Omental fat pad (tissue), 4 donors: Measurements from ENCODE around the gene FAM222B. TPM values are rescaled to one million over a fixed set of nuclear protein-coding genes. Genes with fewer than 3 reads are reported as not detected.

ENCODE experiments used
- ATAC-seq: fragments of 150-250 bp; one replicate; pipeline ENCODE4 v1.9.1; 2016; ENCODE audit warnings: mild to moderate bottlenecking, moderate library complexity; ENCODE audit not compliant: low FRiP score
- DNase-seq: peaks from one replicate; pipeline ENCODE4 v3.0.0-alpha.2; 2019; ENCODE audit warnings: low spot score
- total RNA-seq, 4 donors: library from RNA; depleted of rRNA; stranded (reverse); fragments of >200 nt; gene quantifications; one replicate each; pipeline ENCODE4 v1.1.0, GENCODE V29; 2016
- TF ChIP-seq, protein P1 (sequence below), 3 donors: fragments of 450-650 bp; IDR thresholded peaks; one replicate each; pipeline ENCODE4 v1.5.1; 2016 to 2017; ENCODE audit warnings: antibody characterized with exemption in 3 of 3, mild to moderate bottlenecking in 3 of 3, moderate library complexity in 2 of 3

FAM222B gene
- total RNA-seq, 4 donors from 2014 or later = 12.2 to 19.0 (median 14.0) TPM

DNA sequence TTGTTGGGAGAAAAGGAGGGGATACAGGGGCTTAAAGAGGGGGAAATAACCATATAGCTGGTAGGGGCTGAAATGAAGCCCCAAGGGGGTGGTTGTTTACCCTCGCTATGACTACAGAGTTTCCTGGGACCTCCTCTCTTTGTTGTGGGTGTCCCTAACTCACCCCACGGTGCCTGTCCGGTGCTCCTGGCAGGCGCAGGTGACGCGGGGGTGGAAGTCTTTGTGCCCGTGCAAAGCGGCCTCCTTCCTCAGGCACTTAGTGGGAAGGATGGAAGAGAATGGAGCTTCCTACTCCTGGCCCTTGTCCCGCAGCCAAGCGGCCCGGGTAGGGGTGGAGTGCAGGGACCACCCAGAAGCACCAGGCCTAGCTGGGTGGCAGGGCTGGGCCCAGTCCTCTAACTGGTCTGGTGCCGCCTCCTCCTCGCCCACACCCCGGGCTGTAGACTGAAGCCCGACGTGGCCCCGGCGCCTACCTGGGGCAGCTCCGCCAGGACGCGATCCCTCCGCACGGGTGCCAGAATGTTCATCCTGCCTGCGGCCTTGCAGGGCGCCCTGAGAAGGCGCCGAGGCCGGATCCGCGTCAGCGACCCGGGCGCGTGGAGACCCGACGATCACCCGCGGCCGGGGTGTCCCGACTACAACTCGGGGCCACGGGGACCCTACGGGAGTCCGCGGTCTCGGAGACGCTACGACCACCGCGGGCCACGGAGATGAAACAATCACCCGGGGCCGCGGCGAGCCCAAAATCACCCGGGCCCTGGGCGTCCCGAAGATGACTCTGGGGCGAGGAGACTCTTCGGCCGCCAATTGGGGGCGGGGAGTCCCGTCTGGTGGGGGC is 125.6 kb downstream of the FAM222B start:
- no peak for ATAC-seq
- TF ChIP-seq, protein P1, sequence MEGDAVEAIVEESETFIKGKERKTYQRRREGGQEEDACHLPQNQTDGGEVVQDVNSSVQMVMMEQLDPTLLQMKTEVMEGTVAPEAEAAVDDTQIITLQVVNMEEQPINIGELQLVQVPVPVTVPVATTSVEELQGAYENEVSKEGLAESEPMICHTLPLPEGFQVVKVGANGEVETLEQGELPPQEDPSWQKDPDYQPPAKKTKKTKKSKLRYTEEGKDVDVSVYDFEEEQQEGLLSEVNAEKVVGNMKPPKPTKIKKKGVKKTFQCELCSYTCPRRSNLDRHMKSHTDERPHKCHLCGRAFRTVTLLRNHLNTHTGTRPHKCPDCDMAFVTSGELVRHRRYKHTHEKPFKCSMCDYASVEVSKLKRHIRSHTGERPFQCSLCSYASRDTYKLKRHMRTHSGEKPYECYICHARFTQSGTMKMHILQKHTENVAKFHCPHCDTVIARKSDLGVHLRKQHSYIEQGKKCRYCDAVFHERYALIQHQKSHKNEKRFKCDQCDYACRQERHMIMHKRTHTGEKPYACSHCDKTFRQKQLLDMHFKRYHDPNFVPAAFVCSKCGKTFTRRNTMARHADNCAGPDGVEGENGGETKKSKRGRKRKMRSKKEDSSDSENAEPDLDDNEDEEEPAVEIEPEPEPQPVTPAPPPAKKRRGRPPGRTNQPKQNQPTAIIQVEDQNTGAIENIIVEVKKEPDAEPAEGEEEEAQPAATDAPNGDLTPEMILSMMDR (IDR thresholded peaks at IDR 0.05) = no peak
- DNase-seq = no peak

DNA sequence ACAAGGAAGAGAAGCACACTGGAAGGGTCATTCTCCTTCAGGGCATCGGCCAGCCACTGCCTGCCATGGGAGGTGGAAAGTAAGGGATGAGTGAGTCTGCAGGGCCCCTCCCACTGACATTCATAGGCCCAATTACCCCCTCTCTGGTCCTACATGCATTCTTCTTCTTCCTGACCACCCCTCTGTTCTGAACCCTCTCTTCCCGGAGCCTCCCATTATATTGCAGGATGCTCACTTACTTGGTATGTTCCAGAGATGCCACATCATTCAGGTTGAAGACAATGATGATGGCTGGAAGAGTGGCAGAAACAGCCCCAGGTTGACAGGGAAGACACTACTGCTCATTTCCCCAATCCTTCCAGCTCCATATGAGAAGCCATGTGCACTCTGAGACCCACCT is 127.4 kb downstream of the FAM222B start:
- no peak for DNase-seq
- no peak for ATAC-seq
- TF ChIP-seq, protein P1 (IDR thresholded peaks at IDR 0.05) = no peak

DNA sequence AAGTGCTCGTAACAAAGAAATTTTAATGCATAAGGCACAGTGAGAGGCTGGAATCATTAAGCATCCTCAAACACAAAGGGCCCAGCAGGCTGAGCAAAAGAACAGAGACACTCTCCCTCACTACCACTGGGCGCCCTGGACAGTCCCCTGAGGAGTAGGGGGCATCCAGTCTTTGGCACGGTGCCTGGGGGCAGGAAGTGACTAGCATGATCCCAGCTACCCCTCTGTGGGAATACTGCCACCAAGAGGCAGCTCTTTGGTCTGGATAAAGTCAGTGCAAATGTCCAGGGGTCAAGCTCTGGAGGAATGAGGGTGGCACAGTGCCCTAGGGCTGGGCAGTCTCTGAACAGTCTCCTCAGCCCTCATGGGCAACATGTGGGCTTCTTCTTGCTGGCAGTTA is 128.3 kb downstream of the FAM222B start:
- DNase-seq = no peak
- no peak for ATAC-seq
- TF ChIP-seq, protein P1 (IDR thresholded peaks at IDR 0.05) = no peak

DNA sequence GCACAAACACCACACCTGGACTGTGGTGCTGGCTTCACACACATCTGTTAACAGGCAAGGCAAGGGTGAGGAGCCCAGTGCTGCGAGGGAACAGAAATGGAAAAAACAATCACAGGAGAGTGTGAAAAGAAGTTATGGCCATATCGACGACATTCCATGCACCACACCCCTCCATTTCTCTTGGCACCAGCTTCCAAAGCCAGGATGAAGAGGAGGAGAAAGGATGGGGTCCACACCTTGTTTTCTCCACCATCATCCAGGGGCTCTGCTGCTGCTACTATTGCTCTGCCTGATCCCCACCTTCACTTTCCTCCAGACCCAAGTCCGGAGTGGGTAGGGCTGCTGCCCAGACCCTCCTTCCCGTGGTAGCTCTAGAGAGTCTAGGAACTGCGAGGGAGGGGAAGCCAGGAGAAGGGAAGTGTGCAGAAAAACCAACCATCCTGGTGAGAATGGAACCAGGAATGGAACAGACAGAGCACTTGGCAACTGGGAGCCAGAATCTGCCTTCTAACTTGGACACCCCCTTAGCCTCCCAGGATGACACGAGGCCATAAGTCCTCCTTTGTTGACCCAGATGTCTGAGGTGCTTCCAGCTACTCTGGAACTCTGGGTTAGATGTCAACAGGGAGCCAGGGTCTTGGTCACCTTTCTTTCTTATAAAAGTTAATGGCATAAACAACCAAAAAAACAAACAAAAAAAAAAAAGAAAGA is 129.7 kb downstream of the FAM222B start:
- DNase-seq (no peak), ATAC-seq (no peak)
- TF ChIP-seq, protein P1 (IDR thresholded peaks at IDR 0.05) = no peak

DNA sequence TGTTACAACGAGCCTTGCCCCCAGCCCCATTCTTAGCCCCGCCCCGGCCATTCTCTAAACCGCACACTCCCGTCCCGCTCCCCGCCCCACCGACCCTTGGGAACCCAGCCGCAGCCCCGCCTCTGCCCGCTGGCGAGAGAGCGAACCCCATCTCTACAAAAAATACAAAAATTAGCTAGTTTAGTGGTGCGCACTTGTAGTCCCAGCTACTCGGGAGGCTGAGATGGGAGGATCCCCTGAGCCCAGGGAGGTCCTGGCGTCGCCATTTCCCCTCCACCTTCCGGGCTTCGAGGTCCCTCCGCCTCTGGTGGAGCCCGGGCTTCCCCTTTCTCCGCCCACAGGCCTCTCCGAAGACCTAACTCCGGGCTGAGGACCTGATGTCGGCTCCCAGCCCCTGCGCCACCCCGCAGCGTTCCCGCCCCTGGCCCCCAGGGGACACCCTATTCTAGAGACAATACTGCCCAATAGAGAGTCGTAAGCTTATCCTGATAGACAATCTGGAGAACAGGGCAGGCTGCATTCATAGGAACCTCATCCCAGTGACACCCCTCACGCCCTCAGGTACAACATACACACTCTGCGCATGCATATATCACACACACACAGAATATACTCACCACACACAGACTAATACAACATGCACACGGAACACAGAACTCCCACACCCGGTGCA is 130.4 kb downstream of the FAM222B start:
- TF ChIP-seq, protein P1 (IDR thresholded peaks at IDR 0.05) = no peak
- ATAC-seq = no peak
- no peak for DNase-seq

DNA sequence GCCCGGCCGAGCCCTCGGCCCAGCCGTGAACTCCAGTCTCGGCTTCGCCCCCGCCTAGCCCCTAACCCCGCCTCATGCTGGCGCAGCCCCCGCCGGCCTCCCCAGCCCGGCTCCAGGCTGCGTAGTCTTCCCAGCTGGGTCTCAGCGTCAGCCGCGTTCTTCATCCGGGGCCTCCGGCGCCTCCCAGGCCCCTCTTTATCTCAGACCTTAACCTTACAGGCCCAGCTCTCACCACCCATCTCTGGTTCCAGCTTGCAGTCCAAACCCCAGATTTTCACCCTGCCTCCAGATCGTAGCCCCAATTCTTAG is 130.9 kb downstream of the FAM222B start, which contains the start of gene PROCA1:
TSS of gene PROCA1 (minus strand) at position 166 of the 309 bp plus-strand sequence. CDS start 228 bp downstream, outside the sequence.
- TF ChIP-seq, protein P1 (IDR thresholded peaks at IDR 0.05) = no peak
- no peak for DNase-seq
- peak; percentile 60 for ATAC-seq
